ENCODE data around the gene LYRM9.
"Not testable (repeated sequence)": the region's sequence is repeated elsewhere in the genome, so short reads cannot be mapped to it uniquely, and the experiment has no call there.

LYRM9 gene

GRCh38 chr17:27837769-27838168 is 55.4 kb downstream of the LYRM9 start:
- not testable (repeated sequence) for DNase-seq

- DNase-seq: no peak
These were observed 56.5 kb downstream of the LYRM9 start for GRCh38 chr17:27836651-27837050.

GRCh38 chr17:27834571-27834970 is 58.6 kb downstream of the LYRM9 start:
- no peak for DNase-seq

GRCh38 chr17:27832831-27833230 is 60.3 kb downstream of the LYRM9 start:
- DNase-seq: no peak

- DNase-seq: not testable (repeated sequence)
These were observed 63.3 kb downstream of the LYRM9 start for GRCh38 chr17:27829888-27830287.

GRCh38 chr17:27829143-27829711 is 63.9 kb downstream of the LYRM9 start:
- not testable (repeated sequence) for DNase-seq
